SK-N-SH treated with all-trans-retinoic acid at 6 μM for 48 hours (cell line): ENCODE results near the gene C5.

ENCODE experiments used
- ATAC-seq: fragments of 200-7000 bp; cut with Tn5 transposase; 3 replicates; pipeline ENCODE4 v1.9.1; 2020; ENCODE audit warnings: mild to moderate bottlenecking, moderate library complexity
- ARNTL ChIP-seq: fragments of 450-650 bp; formaldehyde crosslinking; IDR thresholded peaks from 2 replicates; pipeline ENCODE4 v1.5.0; 2020; ENCODE audit warnings: low read depth, mild to moderate bottlenecking, moderate library complexity, borderline replicate concordance
- BACH2 ChIP-seq: fragments of 250-450 bp; sonication (Bioruptor Pico); IDR thresholded peaks from 2 replicates; pipeline ENCODE4 v1.9.0; 2021; ENCODE audit warnings: mild to moderate bottlenecking, borderline replicate concordance
- CSDC2 ChIP-seq: fragments of 250-450 bp; sonication (Bioruptor Pico); IDR thresholded peaks from 2 replicates; pipeline ENCODE4 v1.5.0; 2020; ENCODE audit warnings: mild to moderate bottlenecking, moderate library complexity
- ESRRG ChIP-seq: fragments of 250-450 bp; sonication (Bioruptor Pico); IDR thresholded peaks from 2 replicates; pipeline ENCODE4 v1.6.1; 2021; ENCODE audit warnings: mild to moderate bottlenecking
- ISL1 ChIP-seq: fragments of 250-450 bp; sonication (Bioruptor Pico); IDR thresholded peaks from 2 replicates; pipeline ENCODE4 v2.1.2; 2022; ENCODE audit warnings: mild to moderate bottlenecking, moderate library complexity
- PPARA ChIP-seq: fragments of 250-450 bp; sonication (Bioruptor Pico); IDR thresholded peaks from 2 replicates; pipeline ENCODE4 v1.5.0; 2020; ENCODE audit warnings: mild to moderate bottlenecking, borderline replicate concordance
- RARB ChIP-seq: fragments of 250-450 bp; sonication (Bioruptor Pico); IDR thresholded peaks from 2 replicates; pipeline ENCODE4 v1.8.0; 2021; ENCODE audit warnings: mild to moderate bottlenecking, moderate library complexity
- SNAI2 ChIP-seq: fragments of 250-450 bp; sonication (Bioruptor Pico); IDR thresholded peaks from 2 replicates; pipeline ENCODE4 v1.5.0; 2020; ENCODE audit warnings: mild to moderate bottlenecking, moderate library complexity
- TCF4 ChIP-seq: fragments of 250-450 bp; sonication (Bioruptor Pico); IDR thresholded peaks from 2 replicates; pipeline ENCODE4 v1.8.0; 2021; ENCODE audit warnings: mild to moderate bottlenecking, moderate library complexity, borderline replicate concordance
- TOX ChIP-seq: fragments of 250-450 bp; sonication (Bioruptor Pico); IDR thresholded peaks from 2 replicates; pipeline ENCODE4 v1.8.0; 2021; ENCODE audit warnings: mild to moderate bottlenecking, moderate library complexity, borderline replicate concordance
- ZC3H10 ChIP-seq: fragments of 250-450 bp; sonication (Bioruptor Pico); IDR thresholded peaks from 2 replicates; pipeline ENCODE4 v1.5.1; 2021; ENCODE audit warnings: mild to moderate bottlenecking, moderate library complexity
- ZFP30 ChIP-seq: fragments of 450-650 bp; formaldehyde crosslinking; IDR thresholded peaks from 2 replicates; pipeline ENCODE4 v1.5.0; 2022; ENCODE audit warnings: mild to moderate bottlenecking, moderate library complexity
- ZNF565 ChIP-seq: fragments of 450-650 bp; formaldehyde crosslinking; conservative IDR thresholded peaks from 2 replicates; pipeline ENCODE4 v1.5.0; 2020; ENCODE audit warnings: low read depth, mild to moderate bottlenecking, moderate library complexity
- ZNF70 ChIP-seq: fragments of 450-650 bp; formaldehyde crosslinking; IDR thresholded peaks from 2 replicates; pipeline ENCODE4 v1.5.0; 2020; ENCODE audit warnings: mild to moderate bottlenecking, moderate library complexity
- TF ChIP-seq, protein P1 (sequence below): fragments of 250-450 bp; sonication (Bioruptor Pico); IDR thresholded peaks from 2 replicates; pipeline ENCODE4 v1.8.0; 2021; ENCODE audit warnings: low read depth, mild to moderate bottlenecking, moderate library complexity, borderline replicate concordance
- TF ChIP-seq, protein P2 (sequence below): fragments of 250-450 bp; sonication (Bioruptor Pico); IDR thresholded peaks from 2 replicates; pipeline ENCODE4 v1.8.0; 2020; ENCODE audit warnings: mild to moderate bottlenecking, moderate library complexity, borderline replicate concordance
- TF ChIP-seq, protein P3 (sequence below): fragments of 250-450 bp; sonication (Bioruptor Pico); IDR thresholded peaks from 2 replicates; pipeline ENCODE4 v1.5.1; 2020; ENCODE audit warnings: low read depth, mild to moderate bottlenecking, moderate library complexity
- TF ChIP-seq, protein P4 (sequence below): fragments of 250-450 bp; sonication (Bioruptor Pico); IDR thresholded peaks from 2 replicates; pipeline ENCODE4 v1.5.1; 2021; ENCODE audit warnings: mild to moderate bottlenecking, moderate library complexity

Gene C5

DNA sequence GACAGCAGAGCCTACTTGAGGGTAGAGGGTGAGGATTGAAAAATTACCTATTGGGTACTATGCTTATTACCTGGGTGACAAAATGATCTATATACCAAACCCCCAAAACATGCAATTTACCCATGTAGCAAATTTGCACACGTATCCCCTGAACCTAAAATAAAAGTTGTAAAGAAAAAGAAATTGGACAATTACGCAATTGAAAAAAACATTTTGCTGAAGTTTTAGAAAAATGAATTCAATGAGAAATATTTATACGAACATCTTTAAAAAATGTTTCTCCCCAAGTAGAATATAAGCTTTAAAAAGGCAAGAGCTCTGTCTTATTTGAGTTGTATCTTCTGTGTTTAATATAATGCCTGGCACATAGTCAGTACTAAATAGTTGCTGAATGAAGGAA lies 93.2 kb downstream of the C5 start:
- ATAC-seq: no peak

DNA sequence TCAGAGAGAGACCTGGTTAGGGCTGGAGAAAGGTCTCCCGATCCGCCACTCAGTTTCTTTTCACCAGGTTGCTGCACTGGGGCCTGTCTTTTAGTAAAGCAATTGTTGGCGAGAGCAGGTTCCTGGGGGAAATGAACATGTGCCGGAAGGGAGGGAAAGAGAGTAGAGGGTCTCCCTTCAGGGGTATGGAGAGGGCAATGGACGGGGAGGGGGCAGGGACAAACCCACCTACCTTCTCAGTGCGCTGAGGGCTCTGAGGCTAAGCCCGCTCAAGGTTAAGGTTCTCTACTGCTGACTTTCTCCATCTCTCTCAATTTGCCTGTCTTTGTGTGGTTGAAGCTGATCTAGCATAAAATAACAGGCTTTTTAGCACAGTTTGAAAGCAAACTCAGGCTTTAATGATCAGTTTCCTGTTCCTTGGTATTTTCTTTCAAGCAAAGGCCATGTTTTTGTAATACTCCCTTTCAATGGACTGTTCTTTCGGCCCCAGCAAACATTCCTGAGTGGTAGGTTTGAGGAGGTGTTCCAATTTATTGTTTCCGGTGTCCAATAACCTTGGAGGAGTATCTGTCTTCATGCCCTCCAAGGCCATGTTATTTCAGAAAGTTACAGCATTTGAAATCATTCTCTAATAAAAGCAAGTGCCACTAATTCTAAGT lies 98.0 kb downstream of the C5 start:
- no peak for ATAC-seq
- no peak for TF ChIP-seq CSDC2 (CRISPR knock-in tag)

More for the DNA sequence above, 93.2 kb downstream of the C5 start:
- no peak for TF ChIP-seq ARNTL (CRISPR knock-in tag)
- TF ChIP-seq, protein P1, sequence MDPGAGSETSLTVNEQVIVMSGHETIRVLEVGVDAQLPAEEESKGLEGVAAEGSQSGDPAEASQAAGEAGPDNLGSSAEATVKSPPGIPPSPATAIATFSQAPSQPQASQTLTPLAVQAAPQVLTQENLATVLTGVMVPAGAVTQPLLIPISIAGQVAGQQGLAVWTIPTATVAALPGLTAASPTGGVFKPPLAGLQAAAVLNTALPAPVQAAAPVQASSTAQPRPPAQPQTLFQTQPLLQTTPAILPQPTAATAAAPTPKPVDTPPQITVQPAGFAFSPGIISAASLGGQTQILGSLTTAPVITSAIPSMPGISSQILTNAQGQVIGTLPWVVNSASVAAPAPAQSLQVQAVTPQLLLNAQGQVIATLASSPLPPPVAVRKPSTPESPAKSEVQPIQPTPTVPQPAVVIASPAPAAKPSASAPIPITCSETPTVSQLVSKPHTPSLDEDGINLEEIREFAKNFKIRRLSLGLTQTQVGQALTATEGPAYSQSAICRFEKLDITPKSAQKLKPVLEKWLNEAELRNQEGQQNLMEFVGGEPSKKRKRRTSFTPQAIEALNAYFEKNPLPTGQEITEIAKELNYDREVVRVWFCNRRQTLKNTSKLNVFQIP (CRISPR knock-in tag): no peak
- TF ChIP-seq ZFP30 (CRISPR knock-in tag): no peak
- TF ChIP-seq TOX (CRISPR knock-in tag): no peak
- TF ChIP-seq, protein P2, sequence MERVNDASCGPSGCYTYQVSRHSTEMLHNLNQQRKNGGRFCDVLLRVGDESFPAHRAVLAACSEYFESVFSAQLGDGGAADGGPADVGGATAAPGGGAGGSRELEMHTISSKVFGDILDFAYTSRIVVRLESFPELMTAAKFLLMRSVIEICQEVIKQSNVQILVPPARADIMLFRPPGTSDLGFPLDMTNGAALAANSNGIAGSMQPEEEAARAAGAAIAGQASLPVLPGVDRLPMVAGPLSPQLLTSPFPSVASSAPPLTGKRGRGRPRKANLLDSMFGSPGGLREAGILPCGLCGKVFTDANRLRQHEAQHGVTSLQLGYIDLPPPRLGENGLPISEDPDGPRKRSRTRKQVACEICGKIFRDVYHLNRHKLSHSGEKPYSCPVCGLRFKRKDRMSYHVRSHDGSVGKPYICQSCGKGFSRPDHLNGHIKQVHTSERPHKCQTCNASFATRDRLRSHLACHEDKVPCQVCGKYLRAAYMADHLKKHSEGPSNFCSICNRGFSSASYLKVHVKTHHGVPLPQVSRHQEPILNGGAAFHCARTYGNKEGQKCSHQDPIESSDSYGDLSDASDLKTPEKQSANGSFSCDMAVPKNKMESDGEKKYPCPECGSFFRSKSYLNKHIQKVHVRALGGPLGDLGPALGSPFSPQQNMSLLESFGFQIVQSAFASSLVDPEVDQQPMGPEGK (CRISPR knock-in tag): no peak
- TF ChIP-seq ISL1 (CRISPR knock-in tag): no peak
- no peak for TF ChIP-seq CSDC2 (CRISPR knock-in tag)
- TF ChIP-seq RARB (CRISPR knock-in tag): no peak
- no peak for TF ChIP-seq SNAI2 (CRISPR knock-in tag)
- no peak for TF ChIP-seq ZNF565
- TF ChIP-seq, protein P3, sequence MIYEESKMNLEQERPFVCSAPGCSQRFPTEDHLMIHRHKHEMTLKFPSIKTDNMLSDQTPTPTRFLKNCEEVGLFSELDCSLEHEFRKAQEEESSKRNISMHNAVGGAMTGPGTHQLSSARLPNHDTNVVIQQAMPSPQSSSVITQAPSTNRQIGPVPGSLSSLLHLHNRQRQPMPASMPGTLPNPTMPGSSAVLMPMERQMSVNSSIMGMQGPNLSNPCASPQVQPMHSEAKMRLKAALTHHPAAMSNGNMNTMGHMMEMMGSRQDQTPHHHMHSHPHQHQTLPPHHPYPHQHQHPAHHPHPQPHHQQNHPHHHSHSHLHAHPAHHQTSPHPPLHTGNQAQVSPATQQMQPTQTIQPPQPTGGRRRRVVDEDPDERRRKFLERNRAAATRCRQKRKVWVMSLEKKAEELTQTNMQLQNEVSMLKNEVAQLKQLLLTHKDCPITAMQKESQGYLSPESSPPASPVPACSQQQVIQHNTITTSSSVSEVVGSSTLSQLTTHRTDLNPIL (CRISPR knock-in tag): no peak
- no peak for TF ChIP-seq ZNF70 (CRISPR knock-in tag)
- TF ChIP-seq ESRRG: no peak
- TF ChIP-seq, protein P4, sequence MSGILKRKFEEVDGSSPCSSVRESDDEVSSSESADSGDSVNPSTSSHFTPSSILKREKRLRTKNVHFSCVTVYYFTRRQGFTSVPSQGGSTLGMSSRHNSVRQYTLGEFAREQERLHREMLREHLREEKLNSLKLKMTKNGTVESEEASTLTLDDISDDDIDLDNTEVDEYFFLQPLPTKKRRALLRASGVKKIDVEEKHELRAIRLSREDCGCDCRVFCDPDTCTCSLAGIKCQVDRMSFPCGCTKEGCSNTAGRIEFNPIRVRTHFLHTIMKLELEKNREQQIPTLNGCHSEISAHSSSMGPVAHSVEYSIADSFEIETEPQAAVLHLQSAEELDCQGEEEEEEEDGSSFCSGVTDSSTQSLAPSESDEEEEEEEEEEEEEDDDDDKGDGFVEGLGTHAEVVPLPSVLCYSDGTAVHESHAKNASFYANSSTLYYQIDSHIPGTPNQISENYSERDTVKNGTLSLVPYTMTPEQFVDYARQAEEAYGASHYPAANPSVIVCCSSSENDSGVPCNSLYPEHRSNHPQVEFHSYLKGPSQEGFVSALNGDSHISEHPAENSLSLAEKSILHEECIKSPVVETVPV (CRISPR knock-in tag): no peak
- no peak for TF ChIP-seq PPARA (CRISPR knock-in tag)

DNA sequence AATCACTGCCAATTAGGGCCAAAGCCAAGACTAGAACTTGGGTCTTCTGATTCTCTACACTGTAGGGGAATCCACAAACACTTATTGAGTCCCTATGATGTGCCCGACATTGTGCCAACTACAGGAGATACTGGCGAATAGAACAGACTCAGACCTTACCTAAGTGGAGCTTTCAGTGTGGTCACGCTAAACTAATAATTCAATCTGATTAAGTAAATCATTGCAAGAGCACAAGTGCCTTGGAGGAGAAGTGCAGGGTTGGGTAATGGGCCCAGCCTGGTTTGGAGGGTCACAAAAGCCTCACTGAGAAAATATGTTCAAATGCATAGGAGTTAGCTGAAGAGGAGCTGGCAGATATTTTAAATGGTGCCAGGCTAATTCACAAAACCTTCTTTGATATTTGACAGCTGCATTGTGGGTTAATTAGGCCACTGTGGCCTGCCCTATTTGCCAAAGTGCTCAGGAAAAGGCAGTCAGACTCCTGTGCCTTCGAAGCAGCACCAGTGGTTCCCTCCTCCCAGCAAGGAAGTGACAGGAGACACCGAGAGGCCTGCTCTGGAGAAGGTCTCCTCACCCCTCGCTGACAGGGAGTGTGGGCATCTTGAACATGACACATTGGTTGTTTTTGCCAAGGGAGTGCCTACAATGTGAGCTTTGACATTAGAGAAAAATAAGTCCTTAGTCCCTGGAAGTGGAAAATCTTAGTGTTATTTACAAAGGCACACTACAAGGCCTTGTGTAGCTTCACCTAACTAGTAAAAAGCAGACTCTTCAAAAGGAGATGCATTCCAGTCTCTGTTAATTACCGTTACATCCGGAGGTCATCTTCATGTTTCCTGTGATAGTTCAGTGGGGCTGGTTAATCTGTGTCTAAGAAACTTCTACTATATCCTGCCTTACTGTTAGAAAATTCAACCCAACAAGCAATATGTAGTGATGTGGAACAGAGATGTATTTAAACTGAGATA lies 99.4 kb downstream of the C5 start:
- TF ChIP-seq, protein P3 (CRISPR knock-in tag): no peak
- TF ChIP-seq RARB (CRISPR knock-in tag) (no peak), TCF4 (no peak), ZC3H10 (CRISPR knock-in tag) (no peak), PPARA (CRISPR knock-in tag) (no peak)
- ATAC-seq: no peak

DNA sequence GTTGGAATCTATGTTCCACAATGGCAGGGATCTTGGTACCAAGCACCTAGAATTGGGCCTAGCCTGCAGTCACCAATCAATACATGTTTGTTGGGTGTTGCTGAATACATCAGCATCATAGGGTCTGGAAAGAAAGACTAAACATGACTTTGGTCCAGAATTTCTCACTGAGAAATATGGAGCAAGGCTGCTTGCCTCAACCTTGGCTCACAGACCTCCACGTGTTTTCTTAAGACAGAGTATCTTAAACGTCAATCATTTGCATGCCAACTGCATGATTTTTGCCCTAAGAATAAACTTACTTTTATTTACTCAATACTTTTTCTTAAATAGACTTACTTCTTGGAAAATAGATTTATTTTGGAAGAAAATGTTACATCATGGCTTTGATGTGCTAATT lies 100.8 kb downstream of the C5 start:
- TF ChIP-seq ISL1 (CRISPR knock-in tag): no peak
- TF ChIP-seq, protein P3 (CRISPR knock-in tag): no peak
- no peak for TF ChIP-seq BACH2 (CRISPR knock-in tag)
- TF ChIP-seq TCF4: no peak
- no peak for TF ChIP-seq ZNF565
- no peak for TF ChIP-seq ZFP30 (CRISPR knock-in tag)
- TF ChIP-seq, protein P4 (CRISPR knock-in tag): no peak
- TF ChIP-seq, all 23 proteins: peak for 0
- no peak for ATAC-seq
